GM12892 (cell line): ENCODE data around the gene ZPLD1.

Source experiments
- POLR2A ChIP-seq: IDR thresholded peaks from 2 replicates; pipeline ENCODE4 v1.6.1; 2011; ENCODE audit warnings: low read depth, low read length, control low read depth
- POLR2AphosphoS5 ChIP-seq: IDR thresholded peaks from 2 replicates; pipeline ENCODE4 v1.6.1; 2011; ENCODE audit warnings: low read depth, low read length, control low read depth
- TAF1 ChIP-seq: IDR thresholded peaks from 2 replicates; pipeline ENCODE4 v1.6.1; 2011; ENCODE audit warnings: low read depth, mild to moderate bottlenecking, control low read depth, low read length, borderline replicate concordance

DNA sequence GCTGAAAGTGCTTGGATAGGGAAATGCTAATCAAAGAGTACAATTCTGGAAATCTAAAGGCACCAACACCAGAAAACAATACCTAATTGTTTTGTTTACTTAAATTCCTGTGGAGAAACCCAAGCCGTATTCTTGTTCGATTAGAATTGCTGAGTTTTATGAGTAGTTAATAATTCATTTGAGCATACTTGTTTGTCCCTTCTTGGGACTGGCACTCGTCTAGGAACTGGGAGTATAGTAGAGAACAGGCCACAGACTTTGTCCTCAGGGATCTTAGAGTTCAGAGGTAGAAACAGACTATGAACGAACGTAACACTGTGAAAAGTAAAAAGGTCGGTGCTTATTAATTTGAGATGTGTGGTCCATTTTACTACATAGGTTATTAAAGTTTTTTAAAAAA, 39.4 kb downstream of the ZPLD1 start:
- TF ChIP-seq POLR2AphosphoS5: no peak
- TF ChIP-seq TAF1: no peak
- TF ChIP-seq POLR2A: no peak
